ENCODE results near the gene PYY. TPM values are rescaled to one million over a fixed set of nuclear protein-coding genes. Genes with fewer than 3 reads are reported as not detected.
A peak's percentile ranks its signal among the peaks of the same experiment; 100 is the strongest.

Gene PYY
- polyA plus RNA-seq, 1 donor, result 0.22 TPM

DNA sequence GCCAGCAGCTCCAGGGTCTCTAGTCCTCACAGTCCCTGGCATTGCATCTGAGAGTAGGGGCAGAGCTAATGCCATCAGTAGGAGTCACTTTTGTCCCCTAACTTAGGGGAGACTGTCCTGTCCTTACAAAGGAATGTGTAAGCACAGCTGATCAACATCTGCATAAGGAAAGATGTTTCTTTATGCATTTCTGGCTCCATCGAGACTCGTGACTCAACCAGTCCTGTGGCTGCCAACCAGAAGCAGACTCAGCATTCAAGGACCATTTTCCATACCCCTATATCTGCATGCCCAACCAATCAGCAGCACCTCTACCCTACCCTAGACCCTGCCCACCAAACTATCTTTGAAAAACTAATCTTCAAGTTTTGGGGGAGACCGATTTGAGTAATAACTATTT, 38.2 kb downstream of the PYY start:
- no peak for DNase-seq

DNA sequence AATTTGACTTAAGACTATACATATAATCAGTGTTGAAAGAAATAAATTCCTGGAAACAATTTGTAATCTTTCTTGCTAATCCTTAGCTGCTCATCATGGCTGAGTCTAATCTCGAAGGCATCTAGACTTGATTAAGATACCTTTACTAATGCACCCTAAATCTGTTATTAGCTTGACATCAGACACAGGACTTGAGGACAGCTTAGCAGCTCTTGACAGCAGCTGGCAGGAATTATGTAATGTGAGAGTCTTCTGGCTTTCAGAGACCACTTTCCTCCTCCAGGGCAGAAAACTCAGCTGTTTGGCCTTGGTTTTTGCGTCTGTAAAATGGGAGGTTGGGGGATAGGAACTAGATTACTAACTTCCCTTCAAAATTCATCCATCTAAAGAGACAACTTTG, 39.3 kb downstream of the PYY start:
- no peak for DNase-seq

- no peak for DNase-seq
Observed at GRCh38 chr17:43913584-43913983, 40.2 kb downstream of the PYY start.

- DNase-seq, result no peak
Observed at GRCh38 chr17:43912635-43913304, 41.0 kb downstream of the PYY start.

DNA sequence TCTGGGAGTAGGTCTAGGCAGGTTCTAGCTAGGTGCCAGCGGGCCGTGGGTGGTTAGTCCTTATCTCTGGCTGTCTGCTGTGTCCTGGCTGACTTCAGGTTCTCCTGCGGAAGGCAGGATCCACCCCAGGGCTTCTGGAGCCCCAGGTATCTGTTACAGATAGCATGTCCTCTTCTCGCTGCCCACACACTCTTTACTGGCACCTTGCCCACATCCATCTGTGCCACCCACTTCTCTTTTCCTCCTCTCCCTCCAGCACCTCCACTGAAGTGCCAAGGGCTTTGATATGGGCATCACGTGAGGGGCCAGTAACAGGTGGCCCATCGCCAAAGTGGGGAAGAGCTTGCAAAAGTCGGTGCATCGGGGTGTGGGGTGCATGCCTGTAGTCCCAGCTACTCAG, 41.8 kb downstream of the PYY start:
- DNase-seq, result no peak

- DNase-seq, result no peak
Observed at GRCh38 chr17:43909537-43910231, 44.1 kb downstream of the PYY start.

- DNase-seq, result peak; percentile 68
Observed at GRCh38 chr17:43907998-43908721, 45.6 kb downstream of the PYY start.

DNA sequence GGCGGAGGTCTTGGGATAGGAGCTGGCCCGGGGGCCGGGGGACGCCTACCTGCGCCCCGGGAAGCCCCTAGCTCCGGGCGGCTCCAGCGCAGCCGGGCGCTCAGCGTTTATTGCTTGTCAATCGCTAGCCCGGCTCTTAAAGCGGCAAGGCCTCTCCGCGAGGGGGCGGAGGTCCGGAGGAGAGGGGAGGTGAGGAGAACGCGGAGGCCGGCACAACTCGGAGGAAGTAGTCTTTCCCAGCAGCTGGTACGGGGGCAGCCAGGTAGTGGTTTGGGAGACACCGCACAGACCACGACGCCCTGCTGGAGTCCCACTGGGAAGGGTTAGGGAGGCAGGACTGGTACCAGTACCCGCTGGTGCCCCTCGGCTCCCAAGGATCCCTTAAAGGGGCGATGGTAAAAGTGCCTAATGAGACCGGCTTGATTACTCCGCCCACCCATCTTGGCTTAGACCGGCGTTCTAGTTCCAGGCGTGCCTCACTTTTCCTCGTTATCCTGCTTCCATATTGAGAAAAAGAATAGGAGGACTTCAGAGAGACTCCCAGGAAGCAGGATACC, 46.2 kb downstream of the PYY start, which contains the start of gene MPP2:
Gene MPP2 (minus strand): TSS at position 112 of the 557 bp plus-strand sequence. CDS start 3,076 bp downstream, outside the sequence.
- DNase-seq, result peak; percentile 88

DNA sequence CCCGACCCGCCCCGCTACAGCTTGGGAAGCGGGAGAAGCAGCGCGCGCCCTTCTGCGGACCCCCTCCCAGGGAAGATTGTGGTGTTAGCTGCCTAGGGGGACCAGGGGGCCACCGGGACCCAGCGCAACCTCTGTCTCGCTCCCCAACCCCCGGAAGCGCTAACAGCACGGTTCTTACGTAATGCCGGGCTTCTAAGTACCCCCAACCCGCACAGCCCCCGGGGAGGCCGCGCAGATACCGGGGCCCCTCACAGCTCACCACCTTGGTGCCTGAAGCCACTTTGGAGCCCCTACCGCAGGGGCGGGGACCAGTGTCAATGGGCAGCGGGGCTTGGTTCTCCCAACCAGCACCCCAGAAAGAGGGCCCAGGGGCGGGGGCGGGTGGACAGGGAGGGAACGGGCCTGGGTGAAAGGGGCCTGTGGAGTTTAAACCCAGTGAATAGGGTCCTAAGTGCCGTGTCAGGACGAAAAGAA, 46.8 kb downstream of the PYY start:
- no peak for DNase-seq

- peak; percentile 77 for DNase-seq
Observed at GRCh38 chr17:43905985-43906852, 47.5 kb downstream of the PYY start.

DNA sequence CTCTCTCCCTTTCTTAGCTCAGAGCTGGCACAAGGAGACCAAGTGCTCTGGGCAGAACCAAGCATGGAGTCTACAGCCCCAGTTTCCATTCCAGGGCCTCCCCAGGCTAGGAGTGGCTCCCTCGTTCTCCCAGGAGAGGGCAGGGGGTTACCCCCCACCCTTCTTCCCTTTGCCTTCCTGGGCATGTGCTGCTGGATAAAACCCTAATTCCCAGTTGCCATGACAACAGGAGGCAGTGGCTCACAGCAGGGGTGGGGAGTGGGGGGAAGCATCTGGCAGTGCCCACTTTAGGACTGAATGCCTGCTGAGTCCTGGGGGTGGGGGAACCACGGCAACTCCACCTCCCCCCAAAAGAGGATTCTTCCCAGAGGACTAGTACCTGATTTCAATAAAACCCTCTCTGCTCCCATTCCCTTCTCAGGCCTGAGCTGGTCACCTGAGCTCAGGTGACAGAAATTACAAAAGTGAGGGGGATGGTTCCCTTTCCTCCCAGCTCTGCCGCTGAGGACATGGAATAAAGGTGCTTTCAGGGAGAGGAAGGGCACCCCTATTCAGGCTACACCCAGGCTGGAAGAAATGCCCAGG, 48.2 kb downstream of the PYY start:
- no peak for DNase-seq

Other genes with a start within 250 kb of the PYY start
- gene SOST, start 195.1 kb downstream of the PYY start, polyA plus RNA-seq (ENCODE audit: insufficient read length), result 30.9 TPM
- 58.5 TPM for gene DUSP3, start 175.0 kb downstream of the PYY start, polyA plus RNA-seq (ENCODE audit: insufficient read length)
- gene CFAP97D1, start 173.5 kb downstream of the PYY start, polyA plus RNA-seq (ENCODE audit: insufficient read length), result 0.10 TPM
- gene MPP3, start 120.8 kb downstream of the PYY start, polyA plus RNA-seq (ENCODE audit: insufficient read length), result 13.6 TPM
- 0.70 TPM for gene CD300LG, start 106.8 kb downstream of the PYY start, polyA plus RNA-seq (ENCODE audit: insufficient read length)
- 6.4 TPM for gene MPP2, start 46.4 kb downstream of the PYY start, polyA plus RNA-seq (ENCODE audit: insufficient read length)
- 0.45 TPM for gene PPY, start 11.5 kb downstream of the PYY start, polyA plus RNA-seq (ENCODE audit: insufficient read length)
- 2.0 TPM for gene NAGS, start 50.7 kb upstream of the PYY start, polyA plus RNA-seq (ENCODE audit: insufficient read length)
- 38.7 TPM for gene TMEM101, start 61.0 kb upstream of the PYY start, polyA plus RNA-seq (ENCODE audit: insufficient read length)
- gene LSM12, start 112.7 kb upstream of the PYY start, polyA plus RNA-seq (ENCODE audit: insufficient read length), result 47.4 TPM
- gene G6PC3, start 116.8 kb upstream of the PYY start, polyA plus RNA-seq (ENCODE audit: insufficient read length), result 69.6 TPM
- gene HDAC5, start 169.7 kb upstream of the PYY start, polyA plus RNA-seq (ENCODE audit: insufficient read length), result 44.7 TPM
- 6.8 TPM for gene HROB, start 188.0 kb upstream of the PYY start, polyA plus RNA-seq (ENCODE audit: insufficient read length)
- 3.0 TPM for gene ASB16, start 216.8 kb upstream of the PYY start, polyA plus RNA-seq (ENCODE audit: insufficient read length)
- 46.8 TPM for gene TMUB2, start 233.0 kb upstream of the PYY start, polyA plus RNA-seq (ENCODE audit: insufficient read length)
- 69.2 TPM for gene ATXN7L3, start 245.9 kb upstream of the PYY start, polyA plus RNA-seq (ENCODE audit: insufficient read length)

Data from left kidney (tissue), 2 donors.